Bone marrow (tissue), 2 donors: ENCODE results near the gene GPAT3.

Experiments used
- DNase-seq, 2 donors: peaks; one replicate each; lab custom pipeline; 2025; lab: John Stamatoyannopoulos, UW

The GPAT3 gene

DNA sequence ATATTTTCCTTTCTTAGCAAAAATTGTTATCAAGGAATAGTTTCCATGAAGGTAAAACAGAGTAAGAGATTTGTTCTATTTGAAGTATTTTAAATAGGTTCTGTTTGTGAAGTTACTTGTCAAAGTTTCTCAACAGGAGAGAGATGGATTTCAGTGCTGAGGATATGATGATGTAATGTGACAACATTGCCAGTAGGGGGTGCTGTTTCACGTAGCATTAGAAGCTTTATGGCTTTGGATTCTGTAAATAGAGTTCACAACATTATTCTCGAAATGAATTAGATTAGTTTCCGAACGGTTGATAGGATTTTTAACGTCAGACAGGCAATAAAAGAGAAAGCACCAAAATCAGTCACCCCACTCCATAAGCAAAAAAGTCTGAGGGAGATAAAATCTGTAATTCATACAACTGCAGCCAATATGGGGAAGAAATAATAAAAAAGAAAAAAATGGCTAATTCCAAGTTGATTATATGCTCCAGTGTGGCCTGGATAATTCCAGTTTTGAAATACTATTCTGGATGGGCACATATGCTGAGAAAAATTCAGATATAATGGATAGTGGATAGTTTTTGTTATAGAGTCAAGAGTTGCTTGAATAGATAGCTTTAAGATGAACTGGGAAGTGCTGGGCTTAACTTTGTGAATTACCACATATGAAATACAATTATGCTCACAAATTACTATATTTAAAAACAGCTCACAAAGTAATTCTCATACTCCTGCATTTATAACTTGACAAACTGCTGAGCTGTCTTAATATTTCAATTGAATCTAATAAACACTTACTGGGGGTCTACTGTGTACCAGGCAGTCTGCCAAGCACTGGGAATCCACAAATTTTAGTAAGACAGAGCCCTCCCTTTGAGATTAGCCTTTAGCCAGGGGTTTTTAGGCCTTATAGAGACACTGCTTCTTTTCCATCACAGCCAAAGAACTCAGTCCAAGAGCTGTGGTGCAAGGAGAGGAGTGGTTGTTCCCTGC is 109.1 kb downstream of the GPAT3 start:
- DNase-seq, result peak in 1 of 2 donors; percentile 65

DNA sequence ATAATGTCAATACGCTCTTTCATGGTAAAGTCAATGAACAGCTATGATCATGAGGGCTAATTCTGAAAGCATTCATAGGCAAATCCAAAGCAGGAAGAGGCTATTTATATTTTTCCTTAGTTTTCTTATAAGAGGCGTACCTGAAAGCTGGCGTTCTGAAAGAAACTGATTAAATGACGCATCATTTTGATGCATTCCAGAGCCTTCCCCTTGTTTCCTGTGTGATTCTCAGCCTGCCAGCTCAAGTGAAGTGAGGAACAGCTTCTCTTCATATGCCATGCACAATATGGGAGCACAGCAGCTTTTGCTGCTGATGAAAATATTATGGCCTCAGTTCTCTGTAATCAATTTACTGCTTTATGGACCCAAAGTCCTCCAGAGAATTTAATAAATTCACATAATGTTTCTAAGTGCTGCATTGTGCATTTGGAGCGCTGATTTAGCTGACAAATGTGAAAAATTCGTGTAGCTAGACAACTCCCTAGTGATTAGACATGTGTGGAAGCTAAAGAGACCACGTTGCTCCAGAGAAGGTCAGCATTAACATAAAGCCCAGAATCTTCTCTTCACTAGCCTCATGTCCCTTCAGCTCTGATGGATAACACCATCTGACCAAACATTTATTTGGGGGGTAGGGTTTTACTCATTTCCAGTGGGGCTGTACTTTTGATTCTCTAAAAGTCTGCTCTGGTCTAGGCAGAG is 110.8 kb downstream of the GPAT3 start:
- DNase-seq, result no peak

DNA sequence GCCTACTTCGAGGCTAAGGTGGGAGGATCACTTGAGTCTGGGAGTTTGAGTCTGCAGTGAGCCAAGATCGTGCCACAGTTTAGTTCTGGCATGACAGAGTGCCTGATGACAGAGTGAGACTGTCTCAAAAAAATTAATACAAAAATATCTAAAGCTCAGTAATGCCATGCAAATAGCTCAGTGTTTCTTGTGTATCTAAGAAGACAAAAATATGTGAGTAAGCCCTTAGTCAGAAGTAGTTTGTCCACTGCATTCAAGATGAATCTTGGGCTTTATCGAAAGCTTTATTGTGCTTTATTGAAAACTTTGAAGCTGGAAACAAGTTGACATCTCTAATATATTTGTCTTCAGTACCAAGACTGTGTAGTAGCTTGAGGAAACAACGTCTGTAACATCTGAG is 115.9 kb downstream of the GPAT3 start:
- DNase-seq, result no peak
